Activated T-cell treated with anti-CD3 and anti-CD28 coated beads, Interleukin-2, amount 50 U/mL, for 24 hours (primary cell): ENCODE data around the gene ETNPPL.

Experiments
- DNase-seq: peaks from one replicate; pipeline ENCODE4 v3.0.0-alpha.2; 2020
- H3K27ac Mint-ChIP-seq: 2 replicates; pipeline ENCODE4 v1.8.0; 2020; ENCODE audit warnings: mild to moderate bottlenecking, mixed read lengths
- H3K27me3 Mint-ChIP-seq: 2 replicates; pipeline ENCODE4 v1.8.0; 2020; ENCODE audit warnings: mixed read lengths
- H3K36me3 Mint-ChIP-seq: 2 replicates; pipeline ENCODE4 v1.8.0; 2020; ENCODE audit warnings: low read depth, mixed read lengths
- H3K4me1 Mint-ChIP-seq: 2 replicates; pipeline ENCODE4 v1.8.0; 2020; ENCODE audit warnings: low read depth, mixed read lengths
- H3K4me3 Mint-ChIP-seq: 2 replicates; pipeline ENCODE4 v1.8.0; 2020; ENCODE audit warnings: mild to moderate bottlenecking, moderate library complexity, mixed read lengths
- H3K9me3 Mint-ChIP-seq: 2 replicates; pipeline ENCODE4 v1.8.0; 2020; ENCODE audit warnings: mixed read lengths

The ETNPPL gene

GRCh38 chr4:108700081-108700757 is 62.6 kb downstream of the ETNPPL start:
- no peaks in the 10 kb centered on the region for H3K27me3 Mint-ChIP-seq
- H3K27ac Mint-ChIP-seq: no peak overlapping the region
- DNase-seq: no peak
- H3K36me3 Mint-ChIP-seq: no peaks in the 10 kb centered on the region
- H3K9me3 Mint-ChIP-seq: no peaks in the 10 kb centered on the region
- H3K4me3 Mint-ChIP-seq: no peak overlapping the region
- H3K4me1 Mint-ChIP-seq: peaks cover 25% of the 10 kb centered on the region

- Mint-ChIP-seq H3K4me1 (peaks cover 9% of the 10 kb centered on the region), H3K36me3 (no peaks in the 10 kb centered on the region), H3K27ac (no peak overlapping the region), H3K27me3 (no peaks in the 10 kb centered on the region), H3K4me3 (no peak overlapping the region), H3K9me3 (no peaks in the 10 kb centered on the region)
- DNase-seq: no peak
Measured at GRCh38 chr4:108696160-108696559, 66.7 kb downstream of the ETNPPL start.

- Mint-ChIP-seq H3K4me3 (no peak overlapping the region), H3K27ac (no peak overlapping the region), H3K9me3 (no peaks in the 10 kb centered on the region), H3K36me3 (no peaks in the 10 kb centered on the region), H3K4me1 (peaks cover under 1% of the 10 kb centered on the region), H3K27me3 (no peaks in the 10 kb centered on the region)
- DNase-seq: no peak
Measured at GRCh38 chr4:108695062-108695461, 67.8 kb downstream of the ETNPPL start.

- H3K4me3 Mint-ChIP-seq: no peak overlapping the region
- H3K27me3 Mint-ChIP-seq: no peaks in the 10 kb centered on the region
- no peak overlapping the region for H3K27ac Mint-ChIP-seq
- no peaks in the 10 kb centered on the region for H3K9me3 Mint-ChIP-seq
- no peaks in the 10 kb centered on the region for H3K4me1 Mint-ChIP-seq
- H3K36me3 Mint-ChIP-seq: no peaks in the 10 kb centered on the region
- no peak for DNase-seq
Measured at GRCh38 chr4:108694423-108694822, 68.4 kb downstream of the ETNPPL start.

- Mint-ChIP-seq H3K27ac (no peak overlapping the region), H3K9me3 (no peaks in the 10 kb centered on the region), H3K27me3 (no peaks in the 10 kb centered on the region), H3K36me3 (no peaks in the 10 kb centered on the region), H3K4me1 (no peaks in the 10 kb centered on the region), H3K4me3 (no peak overlapping the region)
- no peak for DNase-seq
Measured at GRCh38 chr4:108693819-108694218, 69.0 kb downstream of the ETNPPL start.

GRCh38 chr4:108693211-108693610 is 69.6 kb downstream of the ETNPPL start:
- Mint-ChIP-seq H3K36me3 (no peaks in the 10 kb centered on the region), H3K27me3 (no peaks in the 10 kb centered on the region), H3K4me1 (no peaks in the 10 kb centered on the region), H3K4me3 (no peak overlapping the region), H3K27ac (no peak overlapping the region), H3K9me3 (no peaks in the 10 kb centered on the region)
- no peak for DNase-seq
